ENCODE data around the gene CUEDC2.

- no peak for TF ChIP-seq POLR2AphosphoS5 (IDR thresholded peaks at IDR 0.05)
- TF ChIP-seq CTCF (IDR thresholded peaks at IDR 0.05) = no peak
These were observed 8.2 kb downstream of the CUEDC2 start for GRCh38 chr10:102424145-102424544.

Measured in prostate gland (tissue), 2 donors.